ENCODE measurements around the gene GRK5. TPM values are rescaled to one million over a fixed set of nuclear protein-coding genes. Genes with fewer than 3 reads are reported as not detected.
"Not testable (repeated sequence)": the region's sequence is repeated elsewhere in the genome, so short reads cannot be mapped to it uniquely, and the experiment has no call there.

Gene GRK5
- total RNA-seq, 1 donor: 20.5 TPM

GRCh38 chr10:119460369-119461195 lies 253.2 kb downstream of the GRK5 start:
- no peak for DNase-seq (ENCODE audit: low read depth)
- H3K4me3 ChIP-seq (ENCODE audit: low read depth, low read length): no peak overlapping the region
- TF ChIP-seq, protein P1, sequence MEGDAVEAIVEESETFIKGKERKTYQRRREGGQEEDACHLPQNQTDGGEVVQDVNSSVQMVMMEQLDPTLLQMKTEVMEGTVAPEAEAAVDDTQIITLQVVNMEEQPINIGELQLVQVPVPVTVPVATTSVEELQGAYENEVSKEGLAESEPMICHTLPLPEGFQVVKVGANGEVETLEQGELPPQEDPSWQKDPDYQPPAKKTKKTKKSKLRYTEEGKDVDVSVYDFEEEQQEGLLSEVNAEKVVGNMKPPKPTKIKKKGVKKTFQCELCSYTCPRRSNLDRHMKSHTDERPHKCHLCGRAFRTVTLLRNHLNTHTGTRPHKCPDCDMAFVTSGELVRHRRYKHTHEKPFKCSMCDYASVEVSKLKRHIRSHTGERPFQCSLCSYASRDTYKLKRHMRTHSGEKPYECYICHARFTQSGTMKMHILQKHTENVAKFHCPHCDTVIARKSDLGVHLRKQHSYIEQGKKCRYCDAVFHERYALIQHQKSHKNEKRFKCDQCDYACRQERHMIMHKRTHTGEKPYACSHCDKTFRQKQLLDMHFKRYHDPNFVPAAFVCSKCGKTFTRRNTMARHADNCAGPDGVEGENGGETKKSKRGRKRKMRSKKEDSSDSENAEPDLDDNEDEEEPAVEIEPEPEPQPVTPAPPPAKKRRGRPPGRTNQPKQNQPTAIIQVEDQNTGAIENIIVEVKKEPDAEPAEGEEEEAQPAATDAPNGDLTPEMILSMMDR (IDR thresholded peaks at IDR 0.05; ENCODE audit: insufficient read depth, low read length): no peak

DNA sequence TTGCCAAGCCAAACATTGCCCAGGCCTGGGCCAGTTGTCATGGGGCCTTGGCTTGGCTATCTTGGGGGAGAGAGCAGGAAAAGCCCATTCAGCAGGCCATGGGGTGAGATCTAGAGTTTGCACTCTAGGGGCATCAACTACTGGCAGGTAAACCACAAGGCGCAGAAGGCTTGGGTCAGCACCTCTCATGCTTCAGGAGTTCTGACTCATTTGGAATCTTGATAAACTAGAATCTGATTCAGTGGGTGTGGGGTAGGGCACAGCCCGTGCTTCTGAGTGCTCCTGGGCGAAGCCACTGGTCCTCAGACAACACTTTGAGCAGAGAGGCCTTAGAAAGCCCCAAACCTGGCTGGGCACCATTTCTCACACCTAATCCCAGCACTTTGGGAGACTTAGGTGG lies 254.0 kb downstream of the GRK5 start:
- DNase-seq (ENCODE audit: low read depth): no peak
- no peak overlapping the region for H3K4me3 ChIP-seq (ENCODE audit: low read depth, low read length)
- TF ChIP-seq, protein P1 (IDR thresholded peaks at IDR 0.05; ENCODE audit: insufficient read depth, low read length): no peak

- TF ChIP-seq, protein P1 (IDR thresholded peaks at IDR 0.05; ENCODE audit: insufficient read depth, low read length): no peak
- no peak overlapping the region for H3K4me3 ChIP-seq (ENCODE audit: low read depth, low read length)
- no peak for DNase-seq (ENCODE audit: low read depth)
Observed at GRCh38 chr10:119461923-119462322, 254.6 kb downstream of the GRK5 start.

DNA sequence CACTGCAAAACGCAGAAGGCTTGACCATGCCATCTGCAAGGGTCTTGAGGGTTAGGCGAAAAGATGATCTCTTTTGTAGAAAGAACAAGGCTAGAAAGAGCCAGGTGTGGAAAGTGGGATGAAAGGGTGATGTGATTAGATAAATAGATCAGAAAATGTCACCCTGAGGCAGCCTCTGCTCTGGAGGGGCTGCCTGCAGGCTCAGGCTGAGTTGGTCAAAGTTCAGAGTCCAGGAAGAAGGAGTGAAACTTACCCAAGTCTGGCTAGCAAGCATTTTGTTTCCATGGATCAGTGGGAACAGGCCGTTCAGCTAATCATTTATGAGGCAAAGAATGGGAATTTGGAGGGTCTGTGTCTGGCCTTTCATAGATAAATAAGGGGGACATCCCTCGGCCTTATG lies 255.4 kb downstream of the GRK5 start:
- TF ChIP-seq, protein P1 (IDR thresholded peaks at IDR 0.05; ENCODE audit: insufficient read depth, low read length): no peak
- H3K4me3 ChIP-seq (ENCODE audit: low read depth, low read length): no peak overlapping the region
- no peak for DNase-seq (ENCODE audit: low read depth)

DNA sequence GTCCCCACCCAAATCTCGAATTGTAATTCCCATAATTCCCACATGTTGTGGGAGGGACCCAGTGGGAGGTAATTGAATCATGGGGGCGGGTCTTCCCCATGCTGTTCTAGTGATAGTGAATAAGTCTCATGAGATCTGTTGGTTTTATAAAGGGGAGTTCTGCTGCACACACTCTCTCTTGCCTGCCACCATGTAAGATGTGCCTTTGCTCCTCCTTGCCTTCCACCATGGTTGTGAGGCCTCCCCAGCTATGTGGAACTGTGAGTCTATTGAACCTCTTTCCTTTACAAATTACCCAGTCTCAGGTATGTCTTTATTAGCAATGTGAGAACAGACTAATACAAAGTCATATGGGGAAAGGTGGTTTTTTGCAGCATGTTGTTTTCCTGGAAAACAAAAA lies 255.8 kb downstream of the GRK5 start:
- not testable (repeated sequence) for DNase-seq (ENCODE audit: low read depth); H3K4me3 ChIP-seq (ENCODE audit: low read depth, low read length)

GRCh38 chr10:119465085-119465484 lies 257.7 kb downstream of the GRK5 start:
- no peak overlapping the region for H3K4me3 ChIP-seq (ENCODE audit: low read depth, low read length)
- TF ChIP-seq, protein P1 (IDR thresholded peaks at IDR 0.05; ENCODE audit: insufficient read depth, low read length): no peak
- DNase-seq (ENCODE audit: low read depth): no peak

DNA sequence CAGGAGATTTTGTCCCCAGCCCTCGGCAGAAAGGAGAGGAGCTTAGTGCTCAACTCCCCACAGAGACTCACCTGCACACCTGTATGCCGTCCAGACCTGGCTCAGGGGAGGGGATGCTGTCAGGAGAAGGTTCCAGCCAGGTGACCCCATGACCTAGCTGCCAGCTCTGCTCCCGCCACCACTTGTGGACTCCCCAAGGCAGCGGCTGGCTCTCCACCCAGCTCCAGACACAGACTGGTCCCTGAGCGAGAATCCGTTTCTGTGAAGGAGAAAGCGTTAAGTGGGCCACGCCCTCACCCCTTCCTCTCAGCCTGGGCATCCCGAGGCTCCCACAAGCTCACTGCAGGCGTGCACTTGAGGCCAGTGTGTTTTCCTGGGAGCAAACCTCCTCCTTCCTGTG lies 258.7 kb downstream of the GRK5 start:
- no peak for DNase-seq (ENCODE audit: low read depth)
- TF ChIP-seq, protein P1 (IDR thresholded peaks at IDR 0.05; ENCODE audit: insufficient read depth, low read length): no peak
- no peak overlapping the region for H3K4me3 ChIP-seq (ENCODE audit: low read depth, low read length)

All from fibroblast of the aortic adventitia (primary cell).